ENCODE results near the gene CACNB4.
"Not testable (repeated sequence)": the region's sequence is repeated elsewhere in the genome, so short reads cannot be mapped to it uniquely, and the experiment has no call there.

CACNB4 gene

DNA sequence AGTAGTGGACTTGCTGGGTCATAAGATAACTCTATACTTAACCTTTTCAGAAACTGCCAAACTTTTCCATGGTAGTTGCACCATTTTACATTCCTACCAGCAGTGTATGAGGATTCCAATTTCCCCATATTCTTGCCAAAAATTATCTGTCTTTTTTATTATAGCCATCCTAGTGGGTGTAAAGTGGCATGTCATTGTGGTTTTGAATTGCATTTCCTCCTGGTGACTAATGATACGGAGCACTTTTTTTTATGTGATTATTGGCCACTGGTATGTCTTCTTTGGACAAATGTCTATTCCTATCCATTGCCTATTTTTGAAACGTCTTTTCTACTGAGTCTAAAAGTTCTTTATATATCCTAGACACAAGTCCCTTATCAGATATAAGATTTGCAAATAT, 44.3 kb downstream of the CACNB4 start:
- in situ Hi-C loops (cut with MboI; ENCODE audit: low sequenced_read_pairs), result no loop called here

DNA sequence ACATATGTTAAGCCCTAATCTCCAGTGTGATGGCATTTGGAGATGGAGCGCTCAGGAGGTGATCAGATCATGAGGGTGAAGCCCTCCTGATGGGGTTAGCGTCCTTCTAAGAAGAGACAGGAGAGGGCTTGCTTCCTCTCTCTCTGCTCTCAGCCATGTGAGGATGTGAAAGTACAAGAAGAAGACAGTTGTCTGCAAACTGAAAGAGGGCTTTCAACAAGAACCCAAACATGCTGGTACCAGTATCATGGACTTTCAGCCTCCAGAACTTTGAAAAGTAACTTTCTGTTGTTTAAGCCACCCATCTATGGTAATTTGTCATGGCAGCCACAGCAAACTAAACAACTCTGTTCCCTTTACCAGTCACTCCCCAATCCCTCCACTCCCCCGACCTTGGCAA, 47.4 kb downstream of the CACNB4 start:
- in situ Hi-C loops (cut with MboI; ENCODE audit: low sequenced_read_pairs), result no loop called here

DNA sequence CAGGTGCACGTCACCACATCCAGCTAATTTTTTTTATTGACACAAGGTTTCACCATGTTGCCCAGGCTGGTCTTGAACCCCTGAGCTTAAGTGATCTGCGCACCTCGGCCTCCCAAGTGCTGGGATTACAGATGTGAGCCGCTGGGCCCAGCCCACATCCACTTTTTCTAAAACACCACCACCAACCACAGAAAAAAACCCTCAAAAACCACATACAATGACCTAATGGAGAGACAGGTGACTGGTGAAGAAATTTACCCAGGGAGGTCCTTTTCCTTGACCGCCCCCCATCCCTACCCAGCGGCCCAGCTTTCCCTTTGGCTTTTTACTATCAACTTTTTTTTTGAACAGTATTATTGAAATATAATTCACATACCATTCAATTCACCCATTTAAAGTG, 47.9 kb downstream of the CACNB4 start:
- in situ Hi-C loops (cut with MboI; ENCODE audit: low sequenced_read_pairs), result no loop called here

DNA sequence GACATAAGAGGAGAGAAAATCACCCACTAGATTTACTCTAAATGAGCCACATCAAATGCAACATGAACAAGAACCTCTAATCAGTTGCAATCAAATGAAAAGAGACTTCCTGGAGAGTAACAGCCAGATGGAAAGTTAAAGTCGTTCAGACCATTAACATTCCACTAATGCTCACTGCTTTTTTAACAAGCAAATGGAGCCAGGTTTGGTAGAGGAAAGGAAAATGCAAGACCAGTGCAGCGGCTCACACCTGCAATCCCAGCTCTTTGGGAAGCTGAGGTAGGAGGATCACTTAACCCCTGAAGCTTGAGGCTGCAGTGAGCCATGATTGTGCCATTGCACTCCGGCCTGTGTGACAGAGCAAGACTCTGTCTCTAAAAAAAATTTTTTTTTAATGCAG, 48.5 kb downstream of the CACNB4 start:
- in situ Hi-C loops (cut with MboI; ENCODE audit: low sequenced_read_pairs), result no loop called here

DNA sequence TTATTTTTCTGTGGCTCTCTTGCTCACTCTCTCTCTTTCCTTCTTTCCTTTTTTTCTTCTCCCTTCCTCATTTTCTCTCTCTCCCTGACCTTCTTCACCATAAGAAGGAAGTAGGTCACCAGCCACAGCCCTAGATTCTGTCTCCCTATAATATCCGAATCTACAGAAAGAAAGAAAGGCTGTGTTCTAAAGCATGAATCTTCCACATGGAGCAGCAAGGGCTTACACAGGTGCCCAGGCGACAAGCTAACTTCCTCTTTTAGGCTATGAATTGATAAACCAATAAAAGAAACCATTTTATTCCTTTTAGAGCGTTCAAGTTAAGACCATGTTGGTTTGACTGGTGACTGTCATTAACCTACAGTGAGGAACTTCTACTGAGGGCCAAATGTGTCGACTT, 49.3 kb downstream of the CACNB4 start:
- in situ Hi-C loops (cut with MboI; ENCODE audit: low sequenced_read_pairs), result no loop called here

DNA sequence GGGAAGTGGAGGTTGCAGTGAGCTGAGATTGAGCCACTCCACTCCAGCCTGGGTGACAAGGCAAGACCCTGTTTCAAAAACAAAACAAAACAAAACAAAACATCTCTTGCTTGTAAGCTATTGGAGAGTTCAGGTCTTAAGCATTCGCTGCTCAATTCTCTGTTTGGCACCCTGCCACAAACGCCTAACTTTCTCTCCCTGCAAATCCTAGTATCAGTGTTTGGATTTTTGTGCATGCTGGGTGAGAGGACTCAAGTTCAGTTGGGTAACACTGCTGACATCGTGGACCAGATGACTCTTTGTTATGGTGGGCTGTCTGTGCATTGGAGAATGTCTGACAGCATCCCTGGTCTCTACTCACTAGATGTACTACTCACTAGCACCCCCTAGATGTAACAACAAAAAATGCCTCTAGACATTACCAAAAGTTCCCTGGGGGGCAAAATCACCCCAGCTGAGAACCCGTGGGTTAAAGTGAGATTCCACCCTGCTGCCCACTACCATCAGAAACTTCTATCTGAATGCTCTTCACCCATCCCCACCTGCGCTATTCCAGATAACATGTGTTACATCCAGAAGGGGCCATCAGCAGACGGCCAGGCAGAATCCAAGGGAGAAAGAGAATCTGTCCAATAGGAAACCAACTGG, 50.9 kb downstream of the CACNB4 start:
- in situ Hi-C loops (cut with MboI; ENCODE audit: low sequenced_read_pairs), result no loop called here

DNA sequence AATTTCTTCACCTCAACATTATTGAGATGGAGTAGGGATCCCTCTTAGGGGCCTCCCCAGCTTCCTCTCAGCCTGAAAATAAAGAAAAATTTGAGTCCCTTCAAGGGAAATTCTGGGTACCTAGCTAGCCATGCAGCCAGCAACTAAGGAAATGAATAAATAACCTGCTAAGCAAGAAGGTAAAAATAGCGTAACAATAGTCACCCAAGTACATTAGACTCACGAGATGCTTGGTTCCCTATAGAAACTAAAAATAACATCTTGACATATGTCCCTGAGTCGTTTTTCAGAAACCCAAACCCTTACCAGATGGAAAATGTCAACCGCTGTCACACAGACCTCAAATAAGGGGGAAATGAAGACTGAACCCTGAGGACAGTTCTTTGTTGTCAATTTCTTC, 51.9 kb downstream of the CACNB4 start:
- in situ Hi-C loops (cut with MboI; ENCODE audit: low sequenced_read_pairs), result no loop called here

DNA sequence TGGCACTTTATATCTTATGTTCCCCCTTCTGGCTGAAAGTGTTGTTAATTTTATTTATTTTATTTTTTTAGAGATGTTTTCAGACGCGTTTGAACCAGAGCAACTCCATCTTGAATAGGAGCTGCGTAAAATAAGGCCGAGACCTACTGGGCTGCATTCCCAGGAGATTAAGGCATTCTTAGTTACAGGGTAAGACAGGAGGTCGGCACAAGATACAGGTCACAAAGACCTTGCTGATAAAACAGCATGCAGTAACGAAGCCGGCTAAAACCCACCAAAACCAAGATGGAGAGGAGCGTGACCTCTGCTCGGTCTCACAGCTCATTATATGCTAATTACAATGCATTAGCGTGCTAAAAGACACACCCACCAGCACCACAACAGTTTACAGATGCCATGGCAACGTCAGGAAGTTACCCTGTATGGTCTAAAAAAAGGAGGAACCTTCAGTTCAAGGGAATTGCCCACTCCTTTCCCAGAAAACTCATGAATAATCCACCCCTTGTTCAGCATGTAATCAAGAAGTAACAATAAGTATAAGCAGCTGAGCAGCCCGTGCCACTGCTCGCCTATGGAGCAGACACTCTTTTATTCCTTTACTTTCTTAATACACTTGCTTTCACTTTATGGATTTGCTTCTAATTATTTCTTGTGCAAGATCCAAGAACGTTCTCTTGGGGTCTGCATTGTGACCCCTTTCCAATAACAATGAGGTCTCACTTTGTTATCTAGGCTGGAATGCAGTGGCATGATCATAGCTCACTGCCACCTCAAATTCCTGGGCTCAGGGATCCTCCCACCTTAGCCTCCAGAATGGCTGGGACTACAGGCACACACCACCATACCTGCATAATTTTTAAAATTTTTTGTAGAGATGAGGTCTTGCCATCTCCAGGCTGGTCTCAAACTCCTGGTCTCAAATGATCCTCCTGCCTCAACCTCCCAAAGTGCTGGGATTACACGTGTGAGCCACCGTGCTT, 55.9 kb downstream of the CACNB4 start:
- in situ Hi-C loops (cut with MboI; ENCODE audit: low sequenced_read_pairs), result no loop called here

DNA sequence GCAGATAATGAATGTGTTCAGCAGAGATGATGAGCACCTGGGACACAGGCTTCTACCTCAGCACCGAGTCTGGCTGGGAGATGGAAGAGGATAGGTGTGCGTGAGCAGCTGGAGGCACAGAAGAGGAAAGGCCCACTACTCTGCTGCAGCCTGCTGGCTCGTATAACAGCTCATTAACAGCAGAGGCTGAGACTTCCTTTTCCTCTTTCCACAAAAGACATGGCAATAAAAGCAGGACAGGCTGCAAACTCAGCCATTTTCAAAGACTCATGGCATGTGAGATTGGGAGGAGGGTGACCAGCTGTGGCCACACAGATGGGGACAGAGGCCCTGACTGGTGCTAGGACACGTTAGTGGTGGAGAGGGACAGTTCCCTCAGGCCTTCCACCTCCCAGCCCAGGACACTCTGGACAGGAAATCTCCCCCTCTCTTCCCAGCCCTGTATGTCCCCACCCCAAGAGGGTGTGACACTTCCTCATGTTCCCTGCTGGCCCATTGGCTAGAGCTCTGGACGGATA, 60.3 kb downstream of the CACNB4 start:
- in situ Hi-C loops (cut with MboI; ENCODE audit: low sequenced_read_pairs), result no loop called here

DNA sequence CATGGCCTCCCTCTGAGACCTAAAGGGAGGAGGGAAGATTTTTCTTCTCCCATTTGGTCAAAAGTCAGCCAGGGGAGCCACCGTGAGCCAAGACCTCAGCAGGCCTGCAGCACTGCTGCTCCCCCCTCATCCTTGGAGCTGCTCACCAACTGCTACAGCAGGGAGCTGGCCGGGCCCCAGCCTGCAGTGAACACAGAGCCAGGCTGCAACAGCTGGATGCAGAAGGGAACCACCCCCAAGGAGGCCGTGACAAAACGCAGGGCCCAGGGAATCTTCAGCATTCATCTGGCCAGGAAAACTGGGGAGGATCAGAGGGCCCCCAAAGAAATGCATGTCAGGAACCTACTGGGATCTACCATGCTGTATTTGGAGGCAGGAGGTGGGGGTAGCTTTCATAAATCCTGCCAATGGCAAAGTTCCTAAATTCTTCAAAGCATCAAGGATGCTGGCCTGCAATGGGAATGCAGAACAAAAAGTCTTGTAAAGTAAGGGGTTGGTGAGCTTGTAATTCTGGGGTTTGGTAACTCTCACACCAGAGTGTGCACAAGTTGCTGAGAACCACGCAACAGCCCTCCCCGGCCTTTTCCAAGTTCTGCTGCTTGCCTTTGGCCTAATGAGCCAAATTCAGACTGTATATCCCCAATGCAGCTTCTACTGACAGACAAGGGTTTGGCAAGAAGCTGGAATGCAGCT, 61.0 kb downstream of the CACNB4 start:
- in situ Hi-C loops (cut with MboI; ENCODE audit: low sequenced_read_pairs), result no loop called here

DNA sequence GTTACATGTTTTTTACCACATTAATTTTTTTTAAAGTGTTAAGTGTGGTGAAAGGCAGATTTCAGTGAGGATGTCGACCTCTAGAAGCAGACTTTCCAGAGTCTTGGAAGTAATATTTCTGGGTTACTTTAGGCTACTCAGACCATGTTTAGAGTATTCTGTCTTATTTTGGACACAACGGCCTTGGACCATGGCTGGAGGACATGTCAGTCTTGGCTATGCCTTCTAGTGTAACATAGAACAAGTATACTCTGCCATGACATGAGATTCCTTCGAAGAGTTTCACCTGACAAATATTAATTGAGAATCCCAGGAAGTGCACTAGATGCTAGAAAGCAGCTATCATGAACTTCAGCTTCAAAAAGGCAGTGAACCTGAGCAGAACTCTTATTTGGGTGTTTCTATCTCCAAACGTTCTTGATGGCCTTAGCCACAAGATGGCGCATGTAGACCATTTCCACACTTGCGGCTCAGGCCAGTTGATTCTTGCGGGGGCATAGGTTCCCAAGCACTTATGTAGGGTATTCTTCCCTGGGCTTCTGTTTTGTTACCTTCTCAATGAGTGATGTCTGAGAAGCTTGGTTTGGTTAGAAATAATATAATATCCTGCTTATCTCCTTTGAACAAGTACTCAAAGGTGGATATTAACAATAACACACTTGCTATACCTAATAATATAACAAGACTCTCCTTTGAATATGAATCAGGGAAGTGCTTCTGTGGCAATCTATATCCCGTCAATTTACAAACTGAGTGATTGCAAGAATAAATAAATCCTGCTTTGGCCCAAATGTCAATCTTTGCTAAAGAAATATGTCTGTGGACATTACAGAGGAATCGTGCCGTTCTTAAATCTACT, 62.0 kb downstream of the CACNB4 start:
- in situ Hi-C loops (cut with MboI; ENCODE audit: low sequenced_read_pairs), result no loop called here

DNA sequence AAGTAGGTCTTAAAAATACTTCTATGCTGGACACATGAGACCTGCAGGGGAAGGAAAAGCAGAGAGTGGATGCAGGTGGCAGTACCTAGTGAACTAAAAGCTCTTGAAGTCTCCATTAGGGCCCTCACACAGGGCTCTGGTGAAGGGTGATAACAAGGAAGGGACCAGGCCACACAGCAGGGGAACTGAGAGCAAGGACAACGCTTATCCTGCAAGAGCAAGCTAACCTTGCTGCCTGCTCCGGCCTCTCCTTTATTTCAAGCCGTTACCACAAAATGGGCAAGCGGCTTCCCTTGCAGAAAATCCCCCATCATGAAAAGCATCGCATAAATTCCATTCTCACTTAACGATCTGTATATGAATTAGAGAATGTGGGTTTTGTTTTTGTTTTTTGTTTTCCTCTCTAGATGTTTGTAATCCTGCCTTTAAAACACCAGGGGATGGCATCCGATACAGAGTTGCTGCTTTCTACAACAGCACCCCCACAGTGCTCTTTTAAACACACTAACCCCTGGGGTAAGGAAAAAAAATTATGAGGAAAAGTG, 64.5 kb downstream of the CACNB4 start:
- in situ Hi-C loops (cut with MboI; ENCODE audit: low sequenced_read_pairs), result no loop called here

DNA sequence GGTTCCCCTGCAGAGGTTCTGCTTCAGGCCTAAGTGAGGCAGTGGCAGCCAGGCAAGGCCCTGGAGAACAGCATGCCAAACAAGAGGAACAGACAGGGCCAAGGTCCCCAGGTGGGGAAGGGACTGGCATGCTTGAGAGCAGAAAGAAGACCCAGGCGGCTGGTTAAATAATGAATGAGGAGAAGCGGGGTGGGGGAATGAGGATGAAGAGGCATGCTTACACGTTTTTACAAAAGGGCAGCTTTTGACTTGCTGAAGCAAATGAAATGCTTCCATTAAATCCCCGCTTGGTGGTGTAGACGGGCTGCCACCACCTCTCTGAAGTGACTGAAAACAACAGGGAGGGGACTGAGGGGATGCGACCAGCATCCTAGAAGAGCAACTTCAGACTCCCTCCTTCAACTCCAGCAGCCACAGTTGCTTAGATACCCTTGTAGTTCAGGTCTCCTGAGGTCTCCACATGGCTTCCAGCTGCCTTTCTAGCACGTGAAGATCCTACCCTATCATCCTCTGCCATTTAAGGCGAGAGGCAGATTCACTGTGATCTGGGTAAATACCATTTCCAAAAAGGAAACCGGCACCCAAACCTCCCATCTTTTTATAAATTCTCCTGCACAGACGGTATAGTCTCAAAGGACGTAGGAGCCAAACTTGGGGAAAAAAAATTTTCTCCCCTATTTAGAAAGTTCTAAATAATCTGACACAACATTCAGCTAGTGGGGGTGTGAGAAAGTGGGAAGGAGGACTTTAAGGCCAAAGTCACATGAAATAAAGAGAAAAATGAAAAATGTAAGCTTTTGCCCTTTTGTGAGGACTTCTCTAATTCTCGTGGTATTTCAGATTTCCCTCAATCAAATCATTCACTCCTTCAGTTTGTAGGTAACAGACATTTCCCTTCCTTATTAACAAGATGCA, 65.6 kb downstream of the CACNB4 start:
- in situ Hi-C loops (cut with MboI; ENCODE audit: low sequenced_read_pairs), result no loop called here

DNA sequence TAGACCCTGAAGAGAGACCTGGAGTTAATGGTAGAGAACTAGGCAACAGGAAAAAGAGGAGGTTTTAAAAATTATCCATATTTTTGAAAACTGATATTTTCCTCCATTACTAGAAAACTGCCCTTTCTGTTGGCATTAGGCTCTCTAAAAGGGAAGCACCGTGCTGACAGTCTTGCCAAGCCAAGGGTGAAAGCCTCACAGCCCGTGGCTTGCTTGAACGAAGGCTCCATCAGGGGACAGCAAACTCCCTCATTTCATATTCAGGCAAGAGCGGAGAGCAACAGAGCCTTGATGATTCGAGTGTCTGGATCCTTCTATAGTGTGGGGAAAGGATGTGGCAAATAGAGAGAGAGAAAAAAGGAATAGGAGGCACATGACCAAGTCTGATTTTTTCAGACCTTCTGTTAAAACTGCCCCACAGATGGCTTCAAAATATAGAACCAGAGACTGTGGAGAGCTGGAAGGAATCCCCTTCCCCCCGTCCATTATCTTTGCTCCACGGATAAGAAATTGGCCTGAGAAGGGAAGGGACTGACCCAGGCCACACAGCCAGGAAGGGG, 67.0 kb downstream of the CACNB4 start:
- in situ Hi-C loops (cut with MboI; ENCODE audit: low sequenced_read_pairs), result no loop called here

DNA sequence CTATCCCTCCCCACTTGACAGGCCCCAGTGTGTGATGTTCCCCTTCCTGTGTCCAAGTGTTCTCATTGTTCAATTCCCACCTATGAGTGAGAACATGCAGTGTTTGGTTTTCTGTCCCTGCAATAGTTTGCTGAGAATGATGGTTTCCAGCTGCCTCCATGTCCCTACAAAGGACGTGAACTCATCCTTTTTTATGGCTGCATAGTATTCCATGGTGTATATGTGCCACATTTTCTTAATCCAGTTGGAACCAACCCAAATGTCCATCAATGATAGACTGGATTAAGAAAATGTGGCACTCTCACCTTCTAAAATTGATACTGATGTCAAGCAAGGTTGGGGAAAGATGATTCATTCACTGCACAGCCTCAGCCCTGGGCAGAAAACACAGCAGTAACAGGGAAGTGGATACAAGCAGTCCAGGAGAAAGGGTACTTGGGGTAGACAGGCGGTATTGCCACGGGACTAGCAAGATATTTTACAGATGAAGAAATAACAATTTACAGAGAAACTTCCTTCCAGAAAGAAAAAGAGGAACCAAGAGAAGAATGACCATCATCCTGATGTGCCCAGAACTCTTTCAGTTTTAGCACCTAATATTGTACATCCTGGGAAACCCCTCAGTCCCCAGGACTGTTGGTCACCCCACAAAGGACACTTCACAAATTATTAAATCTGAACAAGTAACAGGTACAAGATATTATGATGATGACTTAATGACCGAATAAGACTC, 68.1 kb downstream of the CACNB4 start:
- in situ Hi-C loops (cut with MboI; ENCODE audit: low sequenced_read_pairs), result not testable (repeated sequence)

DNA sequence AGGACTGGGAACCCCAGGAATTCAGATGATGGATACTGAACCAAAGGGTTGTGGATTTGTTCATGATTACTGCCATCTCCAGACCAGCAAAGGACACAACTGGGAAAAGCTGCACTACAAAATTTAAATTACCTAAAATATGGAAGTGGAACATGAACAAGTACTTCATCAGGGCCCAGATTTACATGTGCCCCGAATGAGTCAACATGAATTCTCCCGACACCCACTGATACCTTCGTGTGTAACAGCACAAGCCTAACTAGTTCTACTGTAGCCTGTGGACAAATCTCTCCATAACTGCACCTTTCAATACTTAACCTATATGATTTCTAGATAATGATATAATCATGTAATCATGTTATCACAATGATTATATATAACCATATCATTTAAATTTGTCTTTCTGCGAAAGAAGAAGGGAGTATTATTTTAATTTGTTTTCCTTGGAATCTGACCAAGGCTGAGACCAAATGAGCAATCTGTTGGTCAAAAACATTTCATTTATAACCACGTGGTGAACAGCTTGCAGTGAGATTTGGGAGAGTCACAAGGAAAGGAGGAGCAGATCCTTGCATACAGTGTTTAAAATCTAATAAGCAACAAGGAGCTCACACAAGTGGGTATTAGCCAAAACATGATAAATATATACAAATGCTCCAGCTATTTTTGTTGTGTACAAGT, 70.5 kb downstream of the CACNB4 start:
- in situ Hi-C loops (cut with MboI; ENCODE audit: low sequenced_read_pairs), result no loop called here

DNA sequence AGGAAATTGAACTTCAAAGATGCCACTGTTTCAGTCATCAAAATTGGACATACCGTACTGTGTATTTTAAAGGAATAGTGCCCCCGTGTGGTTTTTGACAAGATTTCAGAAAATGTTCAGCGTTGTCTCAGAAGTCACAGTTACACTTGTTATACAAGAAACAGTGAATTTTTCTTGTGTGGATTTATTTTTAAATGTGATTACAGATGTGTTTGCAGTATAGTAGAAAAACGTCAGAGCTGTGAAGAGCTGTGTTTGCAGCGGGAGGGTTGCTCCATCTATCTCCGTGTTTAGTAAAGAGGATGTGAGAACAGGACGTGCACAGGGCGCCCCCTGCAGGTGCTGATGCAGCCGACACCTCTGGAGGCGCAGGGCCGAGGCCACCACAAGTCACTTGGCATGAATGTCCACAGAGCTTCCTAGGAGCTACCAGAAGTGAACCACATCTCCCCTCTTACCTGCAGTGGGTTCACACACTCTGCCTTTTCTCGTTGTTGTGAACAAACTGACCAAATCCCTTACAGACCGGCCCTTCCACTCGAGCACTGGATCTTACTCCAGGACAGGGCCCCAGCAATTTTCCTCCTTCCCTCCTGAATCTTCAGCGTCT, 73.1 kb downstream of the CACNB4 start:
- in situ Hi-C loops (cut with MboI; ENCODE audit: low sequenced_read_pairs), result no loop called here
